Measurements from ENCODE around the gene LOXL4.

- TF ChIP-seq, protein P1, sequence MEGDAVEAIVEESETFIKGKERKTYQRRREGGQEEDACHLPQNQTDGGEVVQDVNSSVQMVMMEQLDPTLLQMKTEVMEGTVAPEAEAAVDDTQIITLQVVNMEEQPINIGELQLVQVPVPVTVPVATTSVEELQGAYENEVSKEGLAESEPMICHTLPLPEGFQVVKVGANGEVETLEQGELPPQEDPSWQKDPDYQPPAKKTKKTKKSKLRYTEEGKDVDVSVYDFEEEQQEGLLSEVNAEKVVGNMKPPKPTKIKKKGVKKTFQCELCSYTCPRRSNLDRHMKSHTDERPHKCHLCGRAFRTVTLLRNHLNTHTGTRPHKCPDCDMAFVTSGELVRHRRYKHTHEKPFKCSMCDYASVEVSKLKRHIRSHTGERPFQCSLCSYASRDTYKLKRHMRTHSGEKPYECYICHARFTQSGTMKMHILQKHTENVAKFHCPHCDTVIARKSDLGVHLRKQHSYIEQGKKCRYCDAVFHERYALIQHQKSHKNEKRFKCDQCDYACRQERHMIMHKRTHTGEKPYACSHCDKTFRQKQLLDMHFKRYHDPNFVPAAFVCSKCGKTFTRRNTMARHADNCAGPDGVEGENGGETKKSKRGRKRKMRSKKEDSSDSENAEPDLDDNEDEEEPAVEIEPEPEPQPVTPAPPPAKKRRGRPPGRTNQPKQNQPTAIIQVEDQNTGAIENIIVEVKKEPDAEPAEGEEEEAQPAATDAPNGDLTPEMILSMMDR (IDR thresholded peaks at IDR 0.05), result no peak
- no peak for TF ChIP-seq POLR2A (IDR thresholded peaks at IDR 0.05)
These were observed 55.8 kb downstream of the LOXL4 start for GRCh38 chr10:98212196-98212595.

All from uterus (tissue), 2 donors.